ENCODE results near the gene PCDHGC5. TPM values are rescaled to one million over a fixed set of nuclear protein-coding genes. Genes with fewer than 3 reads are reported as not detected.

The PCDHGC5 gene
- total and polyA plus RNA-seq, 12 donors = 0.38 to 10.2 (median 3.3) TPM

DNA sequence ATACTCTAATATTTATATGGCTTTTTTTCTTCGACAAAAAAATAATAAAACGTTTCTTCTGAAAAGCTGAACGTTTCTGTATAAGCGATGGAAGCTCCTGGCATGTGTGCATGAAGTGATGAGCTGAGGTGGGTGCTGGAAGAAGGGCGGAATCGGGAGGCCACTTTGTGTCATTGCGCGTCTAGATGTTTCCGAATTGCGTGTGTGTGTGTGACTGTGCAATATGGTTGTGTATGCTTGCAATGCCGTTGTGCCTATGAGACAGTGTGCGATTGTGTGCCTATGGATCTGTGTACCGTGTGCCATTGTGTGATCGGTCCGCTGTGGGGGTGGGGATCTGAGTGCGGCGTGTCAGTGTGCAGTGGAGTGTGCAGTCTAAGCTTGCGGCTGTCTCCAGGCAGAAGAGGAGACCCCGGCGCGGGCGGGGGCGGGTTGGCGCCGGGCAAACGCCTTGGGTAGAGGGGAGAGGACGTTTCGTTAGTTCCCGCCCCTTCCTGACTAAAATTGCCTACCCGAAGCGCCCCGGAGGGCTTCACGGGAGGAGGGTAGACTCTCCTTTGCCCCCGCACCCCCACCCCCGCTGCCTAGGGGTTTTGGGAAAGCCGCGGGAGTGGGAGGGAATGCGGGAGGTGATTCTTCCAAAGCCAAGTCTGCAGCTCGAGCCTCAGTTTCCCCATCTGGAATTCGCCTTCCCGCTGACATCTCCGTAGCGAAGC is 24.2 kb downstream of the PCDHGC5 start:
- WGBS, 2 donors = 4 to 10% methylated on average over 42 to 43 of the region's 43 CpGs
- TF ChIP-seq, protein P1, sequence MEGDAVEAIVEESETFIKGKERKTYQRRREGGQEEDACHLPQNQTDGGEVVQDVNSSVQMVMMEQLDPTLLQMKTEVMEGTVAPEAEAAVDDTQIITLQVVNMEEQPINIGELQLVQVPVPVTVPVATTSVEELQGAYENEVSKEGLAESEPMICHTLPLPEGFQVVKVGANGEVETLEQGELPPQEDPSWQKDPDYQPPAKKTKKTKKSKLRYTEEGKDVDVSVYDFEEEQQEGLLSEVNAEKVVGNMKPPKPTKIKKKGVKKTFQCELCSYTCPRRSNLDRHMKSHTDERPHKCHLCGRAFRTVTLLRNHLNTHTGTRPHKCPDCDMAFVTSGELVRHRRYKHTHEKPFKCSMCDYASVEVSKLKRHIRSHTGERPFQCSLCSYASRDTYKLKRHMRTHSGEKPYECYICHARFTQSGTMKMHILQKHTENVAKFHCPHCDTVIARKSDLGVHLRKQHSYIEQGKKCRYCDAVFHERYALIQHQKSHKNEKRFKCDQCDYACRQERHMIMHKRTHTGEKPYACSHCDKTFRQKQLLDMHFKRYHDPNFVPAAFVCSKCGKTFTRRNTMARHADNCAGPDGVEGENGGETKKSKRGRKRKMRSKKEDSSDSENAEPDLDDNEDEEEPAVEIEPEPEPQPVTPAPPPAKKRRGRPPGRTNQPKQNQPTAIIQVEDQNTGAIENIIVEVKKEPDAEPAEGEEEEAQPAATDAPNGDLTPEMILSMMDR (IDR thresholded peaks at IDR 0.05) = no peak

DNA sequence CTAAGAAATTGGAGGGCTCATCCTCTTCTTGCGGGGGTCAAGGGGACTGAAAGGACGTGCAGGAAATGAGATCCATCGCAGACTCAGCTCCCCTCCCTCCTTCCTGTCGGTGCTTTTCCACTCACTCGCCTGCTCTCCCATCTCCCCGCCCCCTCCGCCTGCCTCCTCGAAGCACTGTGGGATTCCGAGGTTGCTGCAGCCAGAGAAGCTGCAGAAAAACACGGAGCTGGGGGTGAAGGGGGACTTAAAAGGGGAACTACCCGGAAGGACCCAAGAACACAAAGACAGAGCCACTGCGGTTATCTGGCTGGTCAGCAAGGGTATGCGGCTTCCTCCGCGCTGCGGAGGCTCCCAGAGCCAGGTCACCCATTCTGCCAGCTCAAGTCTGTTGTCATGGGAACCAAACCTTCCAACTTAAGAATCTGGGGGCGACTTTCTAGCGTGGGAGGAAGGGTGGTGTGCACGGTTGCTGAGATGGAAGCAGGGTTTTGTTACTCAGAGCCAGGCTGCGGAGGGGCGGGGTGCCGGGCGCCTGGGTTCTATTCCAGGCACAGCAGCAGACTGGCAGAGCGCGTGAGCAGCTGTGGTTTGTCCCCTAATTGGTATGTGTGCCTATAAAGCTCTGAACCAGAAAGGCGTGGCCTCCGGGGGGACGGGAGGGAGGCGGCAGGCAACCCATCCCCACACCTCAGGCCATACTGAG is 24.9 kb downstream of the PCDHGC5 start:
- Histone ChIP-seq H3K4me1 (peaks cover 17 to 73% (median 56%) of the 10 kb centered on the region in 9 donors), H3K27ac (peak overlapping the region; percentile 65 to 95 (median 86))
- intact Hi-C loops (cut with DNase I) = loop anchor here in 2 of 10 donors (5.0 kb wide), 1 partner anchor 36 kb away; the partner anchor contains the start of gene PCDHGC3 (in 2 of the 2)

More for the DNA sequence above, 24.2 kb downstream of the PCDHGC5 start:
- Histone ChIP-seq H3K36me3 (peaks cover 0 to 59% (median 15%) of the 10 kb centered on the region in 9 donors), H3K4me1 (peaks cover 20 to 80% (median 63%) of the 10 kb centered on the region in 9 donors), H3K4me3 (peak overlapping the region; percentile 32 to 68 (median 56)), H3K9me3 (no peaks in the 10 kb centered on the region), H3K27ac (peak overlapping the region; percentile 65 to 95 (median 86)), H3K27me3 (no peaks in the 10 kb centered on the region)
- DNase-seq = peak in 1 of 2 donors; percentile 44
- ATAC-seq = peak; percentile 2 to 50 (median 36)
- intact Hi-C loops (cut with DNase I) = loop anchor here in 2 of 10 donors (5.0 kb wide), 1 partner anchor 36 kb away; the partner anchor contains the start of gene PCDHGC3 (in 2 of the 2)

DNA sequence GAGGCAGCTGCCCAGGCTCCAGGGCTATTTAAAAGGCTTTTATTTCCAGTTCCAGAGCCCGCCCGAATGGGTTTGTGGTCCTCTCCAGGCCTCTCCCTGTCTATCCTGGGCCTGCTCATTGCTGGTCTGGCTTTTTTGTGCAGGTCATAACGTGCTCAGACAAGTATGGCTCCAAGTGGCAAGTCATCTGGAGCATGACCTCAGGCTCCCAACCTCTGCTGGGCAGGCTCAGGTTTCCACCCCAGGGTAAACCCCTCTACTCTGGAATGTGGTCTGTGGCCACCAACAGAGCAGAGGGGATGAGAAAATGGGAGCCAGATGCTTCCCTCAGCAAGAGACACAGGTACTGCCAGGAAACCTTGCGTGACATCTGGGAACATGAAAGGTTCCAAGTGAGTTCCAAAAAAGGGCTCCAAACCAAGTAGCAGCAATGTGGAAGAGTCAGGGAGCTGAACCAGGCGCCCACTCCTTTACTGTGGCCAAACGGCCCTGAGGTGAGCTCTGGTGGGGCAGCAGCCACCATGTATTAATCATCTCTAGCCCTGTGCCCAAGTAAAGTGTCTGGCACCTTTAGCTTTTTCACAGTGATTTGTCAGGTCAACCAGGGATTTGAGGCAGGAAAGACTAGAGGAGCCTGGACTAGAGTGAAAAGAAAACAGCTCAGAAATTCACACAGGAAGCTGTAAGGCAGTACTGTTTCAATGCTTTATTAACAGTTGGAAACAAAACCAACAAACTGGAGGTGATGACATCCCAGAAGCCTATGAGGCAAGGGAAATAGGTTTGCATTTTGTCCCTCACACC is 25.7 kb downstream of the PCDHGC5 start:
- intact Hi-C loops (cut with DNase I) = loop anchor here in 2 of 10 donors (5.0 kb wide), 1 partner anchor 37 kb away; the partner anchor contains the start of gene PCDHGC3 (in 2 of the 2)
- ATAC-seq (peak in 4 of 8 donors; percentile 0 to 28 (median 10)), DNase-seq (no peak)
- Histone ChIP-seq H3K27ac (peak overlapping the region; percentile 65 to 95 (median 86)), H3K4me1 (peaks cover 13 to 72% (median 52%) of the 10 kb centered on the region in 9 donors), H3K4me3 (peak overlapping the region in 7 of 10 donors; percentile 54 to 68 (median 60)), H3K9me3 (no peaks in the 10 kb centered on the region), H3K36me3 (peaks cover 0 to 73% (median 24%) of the 10 kb centered on the region in 9 donors), H3K27me3 (no peaks in the 10 kb centered on the region)
- WGBS, 2 donors = 49 to 55% methylated on average over 6 of the region's 6 CpGs
- TF ChIP-seq, protein P1 (IDR thresholded peaks at IDR 0.05) = no peak

More for the DNA sequence above, 24.9 kb downstream of the PCDHGC5 start:
- H3K36me3 ChIP-seq = peaks cover 0 to 66% (median 17%) of the 10 kb centered on the region in 9 donors
- TF ChIP-seq, protein P1 (IDR thresholded peaks at IDR 0.05) = no peak
- DNase-seq (peak; percentile 77 to 87), ATAC-seq (peak; percentile 59 to 80 (median 64))
- WGBS, 2 donors = 5 to 10% methylated on average over 29 of the region's 29 CpGs
- no peaks in the 10 kb centered on the region for H3K27me3 ChIP-seq
- no peaks in the 10 kb centered on the region for H3K9me3 ChIP-seq
- peak overlapping the region; percentile 32 to 68 (median 56) for H3K4me3 ChIP-seq

Data from heart right ventricle (tissue), 16 donors.